MCF 10A (cell line): ENCODE data around the gene SRM. TPM values are rescaled to one million over a fixed set of nuclear protein-coding genes. Genes with fewer than 3 reads are reported as not detected.
"Not testable (repeated sequence)": the region's sequence is repeated elsewhere in the genome, so short reads cannot be mapped to it uniquely, and the experiment has no call there.

ENCODE experiments used
- BruUV-seq: library from RNA; stranded (reverse); fragments of 400-500 nt; replicated peaks from 2 replicates; lab custom pipeline; 2021; lab: Mats Ljungman, UMichigan
- CTCF ChIA-PET: fragments of 300-600 bp; sonication (Branson Sonifier 250); formaldehyde crosslinking; extraction: SDS; loops from one replicate; lab custom pipeline; 2021; ENCODE audit warnings: antibody characterized with exemption, inconsistent platforms; lab: Yijun Ruan, JAX
- POLR2A ChIA-PET: fragments of 300-600, 350-650 bp; sonication (Branson Sonifier 250); formaldehyde crosslinking; extraction: SDS; loops from one replicate; lab custom pipeline; 2020; ENCODE audit warnings: antibody characterized with exemption, inconsistent platforms; lab: Yijun Ruan, JAX
- DNase-seq: peaks from one replicate; pipeline ENCODE4 v3.0.0-alpha.2; 2018; ENCODE audit not compliant: unreplicated experiment
- H3K27ac Mint-ChIP-seq: one replicate; pipeline ENCODE4 v1.8.0; 2022; ENCODE audit warnings: mild to moderate bottlenecking, low read depth, mixed read lengths; ENCODE audit not compliant: unreplicated experiment
- H3K27me3 Mint-ChIP-seq: one replicate; pipeline ENCODE4 v1.8.0; 2022; ENCODE audit warnings: mixed read lengths; ENCODE audit not compliant: insufficient read depth, unreplicated experiment
- H3K36me3 Mint-ChIP-seq: one replicate; pipeline ENCODE4 v1.8.0; 2022; ENCODE audit warnings: mild to moderate bottlenecking, moderate library complexity, mixed read lengths; ENCODE audit not compliant: insufficient read depth, unreplicated experiment
- H3K4me1 Mint-ChIP-seq: one replicate; pipeline ENCODE4 v1.8.0; 2022; ENCODE audit warnings: mixed read lengths; ENCODE audit not compliant: insufficient read depth, unreplicated experiment
- H3K4me3 Mint-ChIP-seq: one replicate; pipeline ENCODE4 v1.8.0; 2022; ENCODE audit warnings: mild to moderate bottlenecking, moderate library complexity, mixed read lengths; ENCODE audit not compliant: unreplicated experiment
- H3K9me3 Mint-ChIP-seq: one replicate; pipeline ENCODE4 v1.8.0; 2022; ENCODE audit warnings: mixed read lengths; ENCODE audit not compliant: unreplicated experiment
- CTCF ChIP-seq: fragments of 200-600 bp; IDR thresholded peaks from one replicate; pipeline ENCODE4 v1.8.0; 2022; ENCODE audit warnings: antibody characterized with exemption, mild to moderate bottlenecking; ENCODE audit not compliant: unreplicated experiment
- intact Hi-C: fragments of 100-400 bp; cut with micrococcal nuclease; formaldehyde crosslinking; loops from 2 replicates; pipeline ENCODE4 v1.14.1; 2022
- total RNA-seq: library from RNA; stranded (reverse); gene quantifications from 2 replicates; pipeline ENCODE4 v1.2.3, GENCODE V29; 2022

SRM gene
- total RNA-seq, 1 experiment from 2014 or later: 327 TPM

GRCh38 chr1:11105586-11105985, 45.8 kb upstream of the SRM start:
- DNase-seq: no peak
- H3K36me3 Mint-ChIP-seq: peaks cover 53% of the 10 kb centered on the region
- ChIA-PET CTCF (no interaction called here), POLR2A (no interaction called here)
- H3K27ac Mint-ChIP-seq: no peak overlapping the region
- no peak overlapping the region for H3K4me3 Mint-ChIP-seq
- BruUV-seq: no TSS peak
- intact Hi-C loops: no loop called here
- no peaks in the 10 kb centered on the region for H3K27me3 Mint-ChIP-seq
- no peaks in the 10 kb centered on the region for H3K9me3 Mint-ChIP-seq
- H3K4me1 Mint-ChIP-seq: no peaks in the 10 kb centered on the region
- TF ChIP-seq CTCF: no peak

- no peaks in the 10 kb centered on the region for H3K9me3 Mint-ChIP-seq
- intact Hi-C loops: no loop called here
- no peak for DNase-seq
- no peak overlapping the region for H3K27ac Mint-ChIP-seq
- TF ChIP-seq CTCF: no peak
- no TSS peak for BruUV-seq
- no peaks in the 10 kb centered on the region for H3K27me3 Mint-ChIP-seq
- ChIA-PET CTCF (interaction anchor here (0.7 kb wide), 1 partner anchor 34 kb away, joined by 6 read pairs; no protein-coding TSS in a partner anchor), POLR2A (interaction anchor here (0.6 kb wide), 1 partner anchor 97 kb away, joined by 3 read pairs; no protein-coding TSS in a partner anchor)
- H3K4me1 Mint-ChIP-seq: peaks cover 7% of the 10 kb centered on the region
- H3K36me3 Mint-ChIP-seq: peaks cover 39% of the 10 kb centered on the region
- H3K4me3 Mint-ChIP-seq: peak overlapping the region; percentile 15
Measured at GRCh38 chr1:11101347-11101746, 41.5 kb upstream of the SRM start.

- POLR2A ChIA-PET: interaction anchor here (2.0 kb wide), 1 partner anchor 12 kb away, joined by 9 read pairs; no protein-coding TSS in a partner anchor
- H3K27me3 Mint-ChIP-seq, H3K9me3 Mint-ChIP-seq, H3K27ac Mint-ChIP-seq, H3K4me3 Mint-ChIP-seq, intact Hi-C loops, DNase-seq, BruUV-seq, H3K4me1 Mint-ChIP-seq: not testable (repeated sequence)
- CTCF ChIA-PET: interaction anchor here (0.6 to 0.7 kb wide), 2 partner anchors 22 to 34 kb away, joined by 3 to 6 read pairs; no protein-coding TSS in a partner anchor
- H3K36me3 Mint-ChIP-seq: peaks cover 39% of the 10 kb centered on the region
Measured at GRCh38 chr1:11100806-11101205, 41.0 kb upstream of the SRM start.

- Mint-ChIP-seq H3K9me3 (no peaks in the 10 kb centered on the region), H3K27ac (peak overlapping the region; percentile 94), H3K36me3 (peaks cover 40% of the 10 kb centered on the region), H3K4me3 (peak overlapping the region; percentile 98), H3K4me1 (peaks cover 7% of the 10 kb centered on the region), H3K27me3 (no peaks in the 10 kb centered on the region)
- CTCF ChIA-PET: interaction anchor here (0.6 to 3.2 kb wide), 2 partner anchors 22 to 62 kb away, joined by 3 to 10 read pairs; no protein-coding TSS in a partner anchor
- intact Hi-C loops: no loop called here
- BruUV-seq: TSS peak; percentile 98
- no peak for TF ChIP-seq CTCF
- POLR2A ChIA-PET: interaction anchor here (0.6 to 3.2 kb wide), 16 partner anchors 8 to 636 kb away, joined by 3 to 30 read pairs (median 4); partner anchors contain the start of genes AGTRAP, MTOR and SRM
- no peak for DNase-seq
Measured at GRCh38 chr1:11100149-11100493, 40.3 kb upstream of the SRM start.
